Measurements from ENCODE around the gene TGM5.
"Not testable (repeated sequence)": the region's sequence is repeated elsewhere in the genome, so short reads cannot be mapped to it uniquely, and the experiment has no call there.

TGM5 gene

DNA sequence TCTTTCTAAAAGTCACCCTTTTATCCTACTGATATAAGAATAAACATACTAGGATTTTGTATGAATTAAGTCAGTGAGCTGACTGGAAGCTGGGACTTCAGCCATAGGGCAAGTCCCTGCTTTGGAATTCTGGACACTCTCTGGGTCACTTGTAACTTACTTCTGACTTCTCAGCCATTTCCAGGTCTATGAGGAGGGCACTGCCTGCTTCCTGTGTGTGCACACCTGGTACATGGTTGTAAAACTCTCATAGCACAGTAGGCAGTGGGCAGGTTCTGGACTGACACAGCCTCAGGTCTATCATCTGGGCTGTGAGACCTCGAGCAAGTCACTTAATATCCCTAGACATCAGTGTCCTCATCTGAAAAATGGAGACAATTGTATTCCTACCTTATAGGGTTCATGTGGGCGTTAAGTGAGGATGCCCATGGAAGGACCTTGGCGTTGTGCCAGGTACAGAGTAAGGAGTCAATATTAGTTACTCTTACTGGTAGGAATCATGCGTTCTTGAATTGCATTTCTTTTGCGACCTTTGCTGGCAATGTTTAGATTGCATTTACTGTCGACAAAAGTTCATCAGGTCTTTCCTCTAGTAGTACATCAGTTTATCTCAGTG, 27.5 kb upstream of the TGM5 start:
- H3K4me3 ChIP-seq (ENCODE audit: low read depth, low read length) = no peak overlapping the region
- DNase-seq (ENCODE audit: low read depth) = no peak
- in situ Hi-C loops (cut with HindIII; ENCODE audit: low sequenced_read_pairs) = no loop called here
- TF ChIP-seq, protein P1, sequence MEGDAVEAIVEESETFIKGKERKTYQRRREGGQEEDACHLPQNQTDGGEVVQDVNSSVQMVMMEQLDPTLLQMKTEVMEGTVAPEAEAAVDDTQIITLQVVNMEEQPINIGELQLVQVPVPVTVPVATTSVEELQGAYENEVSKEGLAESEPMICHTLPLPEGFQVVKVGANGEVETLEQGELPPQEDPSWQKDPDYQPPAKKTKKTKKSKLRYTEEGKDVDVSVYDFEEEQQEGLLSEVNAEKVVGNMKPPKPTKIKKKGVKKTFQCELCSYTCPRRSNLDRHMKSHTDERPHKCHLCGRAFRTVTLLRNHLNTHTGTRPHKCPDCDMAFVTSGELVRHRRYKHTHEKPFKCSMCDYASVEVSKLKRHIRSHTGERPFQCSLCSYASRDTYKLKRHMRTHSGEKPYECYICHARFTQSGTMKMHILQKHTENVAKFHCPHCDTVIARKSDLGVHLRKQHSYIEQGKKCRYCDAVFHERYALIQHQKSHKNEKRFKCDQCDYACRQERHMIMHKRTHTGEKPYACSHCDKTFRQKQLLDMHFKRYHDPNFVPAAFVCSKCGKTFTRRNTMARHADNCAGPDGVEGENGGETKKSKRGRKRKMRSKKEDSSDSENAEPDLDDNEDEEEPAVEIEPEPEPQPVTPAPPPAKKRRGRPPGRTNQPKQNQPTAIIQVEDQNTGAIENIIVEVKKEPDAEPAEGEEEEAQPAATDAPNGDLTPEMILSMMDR (IDR thresholded peaks at IDR 0.05; ENCODE audit: low read depth, low read length, missing control alignments) = no peak

DNA sequence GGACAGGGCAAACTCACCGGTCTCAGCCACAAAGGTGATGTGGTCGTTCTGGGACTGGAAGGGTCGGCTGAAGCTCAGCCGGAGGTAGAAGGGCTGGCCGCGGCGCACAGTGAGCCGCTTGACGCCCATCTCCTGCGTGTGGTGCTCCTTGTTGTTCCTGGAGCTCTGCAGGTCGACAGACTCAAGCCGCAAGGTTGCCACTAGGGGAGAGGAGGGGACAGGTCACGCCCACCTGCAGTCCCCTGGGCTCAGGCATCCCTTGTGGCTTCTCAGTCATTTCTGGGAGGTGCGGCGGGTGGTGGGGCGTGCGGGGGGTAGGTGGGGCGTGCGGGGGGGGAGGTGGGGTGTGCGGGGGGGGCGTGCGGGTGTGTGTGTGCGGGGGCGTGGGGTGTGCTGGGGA, 26.7 kb upstream of the TGM5 start:
- DNase-seq (ENCODE audit: low read depth) = no peak

DNA sequence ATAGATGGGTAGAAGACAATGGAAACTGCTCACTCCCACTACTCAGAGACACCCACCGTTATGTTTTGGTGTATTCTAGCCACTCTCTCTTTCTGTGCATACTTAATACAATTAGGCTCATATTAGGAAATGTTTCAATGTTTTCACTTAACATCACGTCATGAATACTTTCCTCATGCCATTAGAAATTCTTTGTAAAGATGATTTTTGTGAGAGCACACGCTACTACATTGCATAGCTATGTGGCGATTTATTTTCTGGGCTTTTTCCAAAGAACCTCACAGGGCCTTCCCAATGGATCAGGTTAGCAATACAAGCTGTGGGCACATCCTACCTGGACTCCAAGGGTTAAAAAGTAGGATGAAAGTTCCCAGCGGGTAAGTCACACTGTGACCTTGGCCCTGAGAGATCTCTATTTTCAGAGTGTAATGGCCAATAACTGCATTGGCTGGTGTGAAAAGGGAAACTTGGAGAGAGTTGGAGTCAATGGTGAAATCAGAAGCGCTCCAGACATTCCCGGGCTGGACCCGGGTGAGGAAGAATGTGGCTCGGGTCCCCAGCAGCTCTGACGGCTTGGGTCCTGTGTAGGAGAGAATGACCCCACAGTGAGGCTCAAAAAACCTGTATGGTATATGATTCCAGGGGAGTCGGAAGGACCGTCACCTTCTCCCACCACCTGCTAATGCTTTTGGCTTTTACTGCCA, 25.8 kb upstream of the TGM5 start:
- in situ Hi-C loops (cut with HindIII; ENCODE audit: low sequenced_read_pairs) = no loop called here
- TF ChIP-seq, protein P1 (IDR thresholded peaks at IDR 0.05; ENCODE audit: low read depth, low read length, missing control alignments) = no peak
- no peak for DNase-seq (ENCODE audit: low read depth)
- H3K4me3 ChIP-seq (ENCODE audit: low read depth, low read length) = no peak overlapping the region

More for the DNA sequence above, 26.7 kb upstream of the TGM5 start:
- TF ChIP-seq, protein P1 (IDR thresholded peaks at IDR 0.05; ENCODE audit: low read depth, low read length, missing control alignments) = no peak
- in situ Hi-C loops (cut with HindIII; ENCODE audit: low sequenced_read_pairs) = no loop called here
- no peak overlapping the region for H3K4me3 ChIP-seq (ENCODE audit: low read depth, low read length)

DNA sequence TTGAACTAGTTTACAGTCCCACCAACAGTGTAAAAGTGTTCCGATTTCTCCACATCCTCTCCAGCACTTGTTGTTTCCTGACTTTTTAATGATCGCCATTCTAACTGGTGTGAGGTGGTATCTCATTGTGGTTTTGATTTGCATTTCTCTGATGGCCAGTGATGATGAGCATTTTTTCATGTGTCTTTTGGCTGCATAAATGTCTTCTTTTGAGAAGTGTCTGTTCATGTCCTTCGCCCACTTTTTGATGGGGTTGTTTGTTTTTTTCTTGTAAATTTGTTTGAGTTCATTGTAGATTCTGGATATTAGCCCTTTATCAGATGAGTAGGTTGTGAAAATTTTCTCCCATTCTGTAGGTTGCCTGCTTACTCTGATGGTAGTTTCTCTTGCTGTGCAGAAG, 22.9 kb upstream of the TGM5 start:
- in situ Hi-C loops (cut with HindIII; ENCODE audit: low sequenced_read_pairs) = loop anchor here (5.0 kb wide), 1 partner anchor 97 kb away; no protein-coding TSS in a partner anchor

DNA sequence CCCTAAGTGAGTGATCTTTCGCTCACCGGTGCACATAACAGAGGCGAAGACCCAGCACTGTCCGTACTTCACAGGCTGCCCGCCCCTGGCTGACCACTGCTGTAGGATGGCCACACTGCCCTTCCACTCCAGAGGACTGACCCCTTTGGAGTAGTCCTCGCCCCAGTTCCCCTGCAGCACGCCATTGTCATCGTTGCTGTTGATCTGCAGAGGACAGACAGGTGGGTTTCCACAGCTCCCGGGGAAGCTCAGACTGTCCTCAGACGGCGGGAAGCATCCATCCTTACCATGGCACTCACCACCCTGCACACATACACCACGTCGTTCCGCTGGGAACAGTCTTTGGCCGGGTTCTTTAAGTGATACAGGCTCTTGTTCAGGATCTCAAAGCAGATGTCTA, 20.5 kb upstream of the TGM5 start:
- no peak overlapping the region for H3K4me3 ChIP-seq (ENCODE audit: low read depth, low read length)
- in situ Hi-C loops (cut with HindIII; ENCODE audit: low sequenced_read_pairs) = loop anchor here (5.0 kb wide), 1 partner anchor 95 kb away; no protein-coding TSS in a partner anchor
- DNase-seq (ENCODE audit: low read depth) = no peak
- TF ChIP-seq, protein P1 (IDR thresholded peaks at IDR 0.05; ENCODE audit: low read depth, low read length, missing control alignments) = no peak

More for the DNA sequence above, 22.9 kb upstream of the TGM5 start:
- not testable (repeated sequence) for DNase-seq (ENCODE audit: low read depth); H3K4me3 ChIP-seq (ENCODE audit: low read depth, low read length)

DNA sequence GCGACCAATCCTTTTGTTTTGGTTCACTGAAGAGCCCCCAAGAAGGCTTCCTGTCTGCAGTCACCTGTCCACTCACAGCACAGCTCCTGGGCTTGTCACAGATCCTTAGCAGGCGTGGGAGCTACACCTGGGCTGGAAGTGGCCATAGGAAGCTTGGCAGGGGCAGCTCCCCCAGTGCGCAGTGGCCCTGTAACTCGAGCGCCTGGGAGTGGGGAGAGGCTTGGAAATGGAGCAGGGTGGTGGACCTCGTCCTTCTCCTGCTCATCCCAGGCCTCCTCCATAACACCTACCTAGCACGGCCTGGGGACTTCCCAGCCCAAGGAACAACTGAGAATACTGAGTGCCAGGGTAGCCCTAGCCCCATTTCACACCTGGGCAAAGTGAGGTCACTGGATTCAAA, 19.3 kb upstream of the TGM5 start:
- no peak for DNase-seq (ENCODE audit: low read depth)
- in situ Hi-C loops (cut with HindIII; ENCODE audit: low sequenced_read_pairs) = loop anchor here (5.0 kb wide), 1 partner anchor 94 kb away; no protein-coding TSS in a partner anchor
- TF ChIP-seq, protein P1 (IDR thresholded peaks at IDR 0.05; ENCODE audit: low read depth, low read length, missing control alignments) = no peak
- no peak overlapping the region for H3K4me3 ChIP-seq (ENCODE audit: low read depth, low read length)

DNA sequence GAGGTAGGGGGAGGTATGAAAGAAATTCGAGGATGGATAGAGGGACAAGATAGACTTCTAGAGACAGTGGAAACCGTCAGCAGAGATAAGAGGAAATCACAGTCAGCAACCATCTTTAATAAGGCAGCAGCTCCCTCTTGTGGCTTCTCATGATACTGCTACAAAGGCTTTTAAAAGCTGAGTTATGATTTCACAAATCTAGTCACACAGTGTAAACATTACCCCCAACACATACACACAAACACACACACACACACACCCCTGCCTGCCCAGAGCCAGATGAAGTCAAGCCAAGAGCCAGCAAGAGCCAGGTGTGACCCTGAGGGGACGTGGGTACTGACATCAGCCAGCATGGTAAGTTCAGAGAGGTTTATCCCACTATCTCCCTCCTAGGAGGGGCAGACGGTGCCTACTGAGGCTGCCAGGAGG, 18.9 kb upstream of the TGM5 start:
- DNase-seq (ENCODE audit: low read depth) = peak; percentile 47
- in situ Hi-C loops (cut with HindIII; ENCODE audit: low sequenced_read_pairs) = loop anchor here (5.0 kb wide), 1 partner anchor 93 kb away; no protein-coding TSS in a partner anchor
- H3K4me3 ChIP-seq (ENCODE audit: low read depth, low read length) = no peak overlapping the region
- TF ChIP-seq, protein P1 (IDR thresholded peaks at IDR 0.05; ENCODE audit: low read depth, low read length, missing control alignments) = peak; percentile 78
